Keratinocyte (primary cell): ENCODE results near the gene CREM. TPM values are rescaled to one million over a fixed set of nuclear protein-coding genes. Genes with fewer than 3 reads are reported as not detected.

ENCODE experiments used
- DNase-seq: peaks from one replicate; pipeline ENCODE4 v3.0.0-alpha.2; 2011; ENCODE audit warnings: low read depth, missing footprints, low spot score
- FAIRE-seq: peaks from 2 replicates; lab custom pipeline; 2011; peaks lifted over from hg19 to GRCh38; lab: Jason Lieb, UNC
- H2AFZ ChIP-seq: 2 replicates; pipeline ENCODE4 v1.6.0; 2012; ENCODE audit warnings: low read length, control low read depth, inconsistent platforms; ENCODE audit not compliant: control insufficient read depth
- H3K27ac ChIP-seq: 2 replicates; pipeline ENCODE4 v1.5.1; 2011; ENCODE audit warnings: low read length; ENCODE audit not compliant: control insufficient read depth, insufficient read depth
- H3K27me3 ChIP-seq: 3 replicates; pipeline ENCODE4 v1.6.0; 2011; ENCODE audit warnings: low read length; ENCODE audit not compliant: control insufficient read depth, insufficient read depth; ENCODE audit errors: extremely low read depth
- H3K36me3 ChIP-seq, 2 experiments: 2 replicates in 1 of 2; 3 replicates in 1 of 2; pipeline ENCODE4 v1.5.1; 2011; ENCODE audit warnings: low read length in 2 of 2, mild to moderate bottlenecking in 1 of 2; ENCODE audit not compliant: control insufficient read depth in 2 of 2, insufficient read depth in 2 of 2; ENCODE audit errors: extremely low read depth in 1 of 2
- H3K4me1 ChIP-seq: 3 replicates; pipeline ENCODE4 v1.5.1; 2011; ENCODE audit warnings: low read length; ENCODE audit not compliant: control insufficient read depth, insufficient read depth; ENCODE audit errors: extremely low read depth
- H3K4me2 ChIP-seq: 3 replicates; pipeline ENCODE4 v1.6.0; 2011; ENCODE audit warnings: low read depth, low read length; ENCODE audit not compliant: control insufficient read depth, insufficient read depth; ENCODE audit errors: extremely low read depth
- H3K4me3 ChIP-seq, 3 experiments: fragments of 200-600 bp in 1 of 3; sonication (generic) in 1 of 3; 2 replicates in 2 of 3; 3 replicates in 1 of 3; pipeline ENCODE4 v1.5.1; 2011 to 2016; ENCODE audit warnings: low read length in 3 of 3, mild to moderate bottlenecking in 3 of 3, control low read depth in 2 of 3, inconsistent platforms in 1 of 3, low read depth in 1 of 3, mixed read lengths in 1 of 3, mixed run types in 1 of 3, moderate library complexity in 1 of 3; ENCODE audit not compliant: control insufficient read depth in 2 of 3, insufficient read depth in 2 of 3; ENCODE audit errors: extremely low read depth in 1 of 3
- H3K79me2 ChIP-seq: 2 replicates; pipeline ENCODE4 v1.6.0; 2012; ENCODE audit warnings: low read length; ENCODE audit not compliant: control insufficient read depth, insufficient read depth
- H3K9ac ChIP-seq: 3 replicates; pipeline ENCODE4 v1.6.0; 2011; ENCODE audit warnings: low read length; ENCODE audit not compliant: control insufficient read depth, insufficient read depth; ENCODE audit errors: extremely low read depth
- H3K9me1 ChIP-seq: 3 replicates; pipeline ENCODE4 v1.6.0; 2011; ENCODE audit warnings: low read length; ENCODE audit not compliant: control insufficient read depth, insufficient read depth; ENCODE audit errors: extremely low read depth
- H3K9me3 ChIP-seq: 2 replicates; pipeline ENCODE4 v1.5.1; 2012; ENCODE audit warnings: low read depth, low read length; ENCODE audit not compliant: control insufficient read depth
- H4K20me1 ChIP-seq: 3 replicates; pipeline ENCODE4 v1.6.0; 2011; ENCODE audit warnings: low read length; ENCODE audit not compliant: control insufficient read depth, insufficient read depth; ENCODE audit errors: extremely low read depth
- EZH2 ChIP-seq: IDR thresholded peaks from one replicate; pipeline ENCODE4 v1.6.1; 2012; ENCODE audit warnings: inconsistent platforms, mild to moderate bottlenecking, low read length, moderate library complexity
- dilution Hi-C: fragments of 300-500 bp; cut with MboI; formaldehyde crosslinking; loops from one replicate; pipeline ENCODE4 v1.7.0; 2020; ENCODE audit warnings: low sequenced_read_pairs; ENCODE audit not compliant: extremely low pct_ligation_motif_present
- polyA plus RNA-seq, 5 experiments: library from polyadenylated mRNA; depleted of rRNA in 3 of 5; stranded (reverse) in 3 of 5; stranded (forward) in 1 of 5; unstranded in 1 of 5; fragments of >200 nt; gene quantifications; 1 replicate in 1 of 5; 2 replicates in 3 of 5; 3 replicates in 1 of 5; pipeline versions ENCODE4 v1.2.1 to v1.2.3, GENCODE V29; 2011 to 2012; ENCODE audit warnings: missing spikeins in 2 of 5, low read depth in 1 of 5, low replicate concordance in 1 of 5
- TF ChIP-seq, protein P1 (sequence below), 3 experiments: IDR thresholded peaks in 1 of 3; conservative IDR thresholded peaks in 1 of 3; optimal IDR thresholded peaks in 1 of 3; 2 replicates in 2 of 3; 3 replicates in 1 of 3; pipeline versions ENCODE3 to v1.5.1; 2011; ENCODE audit warnings: low read length in 3 of 3, mild to moderate bottlenecking in 3 of 3, moderate library complexity in 2 of 3, control low read depth in 1 of 3, inconsistent platforms in 1 of 3; ENCODE audit not compliant: insufficient read depth in 2 of 3; ENCODE audit errors: extremely low read depth in 1 of 3

CREM gene
- polyA plus RNA-seq, 1 donor (not counting 4 experiments of a cell fraction or from before 2014, with no cell fraction given), result 23.3 TPM

DNA sequence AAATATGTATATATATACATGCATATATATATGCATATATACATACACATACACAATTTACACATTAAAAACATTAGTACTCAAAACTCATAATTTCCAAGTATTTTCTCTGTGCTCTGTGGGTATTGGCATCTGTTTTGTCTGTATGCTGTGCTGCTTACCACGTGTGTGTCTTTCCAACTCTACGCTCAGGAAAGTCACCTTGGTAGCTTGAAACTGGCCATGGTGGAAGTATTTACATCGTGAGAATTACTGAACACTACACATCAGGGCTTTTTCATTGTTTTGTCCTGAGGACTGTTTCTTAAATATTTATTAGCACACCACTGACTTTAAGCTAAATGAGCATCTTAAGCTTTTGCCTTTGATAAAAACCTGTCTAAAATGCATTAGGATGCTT lies 79.6 kb downstream of the CREM start:
- FAIRE-seq (no peak), DNase-seq (no peak)
- Histone ChIP-seq H3K4me2 (no peak overlapping the region), H3K9me3 (no peaks in the 10 kb centered on the region), H4K20me1 (no peaks in the 10 kb centered on the region), H3K9me1 (no peaks in the 10 kb centered on the region), H3K9ac (no peak overlapping the region), H3K4me1 (no peaks in the 10 kb centered on the region), H3K27me3 (no peaks in the 10 kb centered on the region), H3K27ac (no peak overlapping the region), H3K36me3 (no peaks in the 10 kb centered on the region), H3K4me3 (no peak overlapping the region), H3K79me2 (no peaks in the 10 kb centered on the region), H2AFZ (no peak overlapping the region)
- no peak for TF ChIP-seq EZH2
- TF ChIP-seq, protein P1, sequence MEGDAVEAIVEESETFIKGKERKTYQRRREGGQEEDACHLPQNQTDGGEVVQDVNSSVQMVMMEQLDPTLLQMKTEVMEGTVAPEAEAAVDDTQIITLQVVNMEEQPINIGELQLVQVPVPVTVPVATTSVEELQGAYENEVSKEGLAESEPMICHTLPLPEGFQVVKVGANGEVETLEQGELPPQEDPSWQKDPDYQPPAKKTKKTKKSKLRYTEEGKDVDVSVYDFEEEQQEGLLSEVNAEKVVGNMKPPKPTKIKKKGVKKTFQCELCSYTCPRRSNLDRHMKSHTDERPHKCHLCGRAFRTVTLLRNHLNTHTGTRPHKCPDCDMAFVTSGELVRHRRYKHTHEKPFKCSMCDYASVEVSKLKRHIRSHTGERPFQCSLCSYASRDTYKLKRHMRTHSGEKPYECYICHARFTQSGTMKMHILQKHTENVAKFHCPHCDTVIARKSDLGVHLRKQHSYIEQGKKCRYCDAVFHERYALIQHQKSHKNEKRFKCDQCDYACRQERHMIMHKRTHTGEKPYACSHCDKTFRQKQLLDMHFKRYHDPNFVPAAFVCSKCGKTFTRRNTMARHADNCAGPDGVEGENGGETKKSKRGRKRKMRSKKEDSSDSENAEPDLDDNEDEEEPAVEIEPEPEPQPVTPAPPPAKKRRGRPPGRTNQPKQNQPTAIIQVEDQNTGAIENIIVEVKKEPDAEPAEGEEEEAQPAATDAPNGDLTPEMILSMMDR (optimal IDR thresholded peaks at IDR 0.05 in 1 of 3, IDR thresholded peaks at IDR 0.05 in 1 of 3, conservative IDR thresholded peaks at IDR 0.05 in 1 of 3; ENCODE audit: extremely low read depth in 1 of 3, insufficient read depth in 2 of 3, low read length in 3 of 3), result no peak
- dilution Hi-C loops, result no loop called here

DNA sequence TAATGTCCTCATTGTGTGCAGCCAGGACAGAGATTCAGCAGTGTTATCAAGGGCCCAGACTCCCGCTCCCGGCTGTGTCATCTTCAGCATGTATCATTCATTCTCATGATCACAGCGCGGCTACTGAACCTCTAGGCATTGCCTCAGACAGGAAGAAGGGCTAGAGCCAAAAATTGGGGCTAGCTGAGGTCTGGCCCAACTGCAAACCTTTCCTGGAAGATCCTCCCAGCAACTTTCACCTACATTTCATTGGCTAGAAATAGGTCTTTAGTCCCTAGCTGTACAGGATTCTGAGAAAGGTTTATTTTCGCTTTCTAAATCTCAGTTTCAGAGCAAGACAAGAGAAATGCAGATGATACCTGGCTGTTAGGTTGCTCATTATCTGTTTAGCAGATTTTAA lies 81.9 kb downstream of the CREM start:
- H3K9me3 ChIP-seq, result no peaks in the 10 kb centered on the region
- no peak overlapping the region for H3K4me3 ChIP-seq
- no peak overlapping the region for H3K9ac ChIP-seq
- DNase-seq (no peak), FAIRE-seq (no peak)
- no peak overlapping the region for H3K4me2 ChIP-seq
- no peaks in the 10 kb centered on the region for H4K20me1 ChIP-seq
- dilution Hi-C loops, result no loop called here
- TF ChIP-seq, protein P1 (optimal IDR thresholded peaks at IDR 0.05 in 1 of 3, IDR thresholded peaks at IDR 0.05 in 1 of 3, conservative IDR thresholded peaks at IDR 0.05 in 1 of 3; ENCODE audit: extremely low read depth in 1 of 3, insufficient read depth in 2 of 3, low read length in 3 of 3), result no peak
- TF ChIP-seq EZH2, result no peak
- no peak overlapping the region for H2AFZ ChIP-seq
- no peaks in the 10 kb centered on the region for H3K36me3 ChIP-seq
- no peaks in the 10 kb centered on the region for H3K4me1 ChIP-seq
- H3K79me2 ChIP-seq, result no peaks in the 10 kb centered on the region
- H3K27me3 ChIP-seq, result no peaks in the 10 kb centered on the region
- H3K27ac ChIP-seq, result no peak overlapping the region
- H3K9me1 ChIP-seq, result no peaks in the 10 kb centered on the region
